Activated CD4-positive, alpha-beta memory T cell treated with anti-CD3 and anti-CD28 coated beads for 36 hours (primary cell): ENCODE data around the gene ATP11C. TPM values are rescaled to one million over a fixed set of nuclear protein-coding genes. Genes with fewer than 3 reads are reported as not detected.

Experiments
- CTCF ChIA-PET: fragments of 350-600 bp; sonication (Branson Sonifier 250); formaldehyde crosslinking; loops from one replicate; lab custom pipeline; 2021; ENCODE audit warnings: antibody characterized with exemption, inconsistent platforms; lab: Charles Lee
- POLR2A ChIA-PET: fragments of 350-600 bp; sonication (Branson Sonifier 250); formaldehyde crosslinking; loops from one replicate; lab custom pipeline; 2021; ENCODE audit warnings: antibody characterized with exemption; lab: Charles Lee
- DNase-seq: peaks from one replicate; pipeline ENCODE4 v3.0.0-alpha.2; 2020
- H3K27ac Mint-ChIP-seq: one replicate; pipeline ENCODE4 v1.8.0; 2021; ENCODE audit warnings: mixed read lengths
- H3K27me3 Mint-ChIP-seq: one replicate; pipeline ENCODE4 v1.8.0; 2021; ENCODE audit warnings: mixed read lengths
- H3K36me3 Mint-ChIP-seq: one replicate; pipeline ENCODE4 v1.8.0; 2021; ENCODE audit warnings: mixed read lengths
- H3K4me1 Mint-ChIP-seq: one replicate; pipeline ENCODE4 v1.8.0; 2021; ENCODE audit warnings: low read depth, mixed read lengths
- H3K4me3 Mint-ChIP-seq: one replicate; pipeline ENCODE4 v1.8.0; 2021; ENCODE audit warnings: mild to moderate bottlenecking, mixed read lengths
- H3K9me3 Mint-ChIP-seq: one replicate; pipeline ENCODE4 v1.8.0; 2021; ENCODE audit warnings: mixed read lengths
- intact Hi-C: fragments of 100-400 bp; cut with micrococcal nuclease; formaldehyde crosslinking; loops from one replicate; pipeline ENCODE4 v1.15.1; 2023
- total RNA-seq, 2 experiments: library from RNA; stranded (reverse); gene quantifications; one replicate each; pipeline ENCODE4 v1.2.3, GENCODE V29; 2021

The ATP11C gene
- total RNA-seq, 2 experiments from 2014 or later, result 10.9 to 11.5 TPM

- Mint-ChIP-seq H3K9me3 (peaks cover 2% of the 10 kb centered on the region), H3K27ac (no peak overlapping the region), H3K4me1 (peaks cover 23% of the 10 kb centered on the region), H3K27me3 (no peaks in the 10 kb centered on the region), H3K4me3 (no peak overlapping the region), H3K36me3 (no peaks in the 10 kb centered on the region)
- POLR2A ChIA-PET, result no interaction called here
- CTCF ChIA-PET, result no interaction called here
- intact Hi-C loops, result no loop called here
- no peak for DNase-seq
These were observed 12.5 kb downstream of the ATP11C start for GRCh38 chrX:139920316-139920715.

- H3K27me3 Mint-ChIP-seq, result no peaks in the 10 kb centered on the region
- H3K36me3 Mint-ChIP-seq, result peaks cover 2% of the 10 kb centered on the region
- CTCF ChIA-PET, result no interaction called here
- no peak overlapping the region for H3K4me3 Mint-ChIP-seq
- H3K4me1 Mint-ChIP-seq, result peaks cover 11% of the 10 kb centered on the region
- H3K9me3 Mint-ChIP-seq, result no peaks in the 10 kb centered on the region
- intact Hi-C loops, result no loop called here
- POLR2A ChIA-PET, result no interaction called here
- H3K27ac Mint-ChIP-seq, result no peak overlapping the region
- no peak for DNase-seq
These were observed 18.4 kb downstream of the ATP11C start for GRCh38 chrX:139914421-139914820.

GRCh38 chrX:139909712-139910111 is 23.1 kb downstream of the ATP11C start:
- peaks cover 21% of the 10 kb centered on the region for H3K4me1 Mint-ChIP-seq
- H3K36me3 Mint-ChIP-seq, result peaks cover 2% of the 10 kb centered on the region
- H3K27me3 Mint-ChIP-seq, result no peaks in the 10 kb centered on the region
- ChIA-PET CTCF (no interaction called here), POLR2A (no interaction called here)
- no peak overlapping the region for H3K4me3 Mint-ChIP-seq
- no peak overlapping the region for H3K27ac Mint-ChIP-seq
- DNase-seq, result no peak
- intact Hi-C loops, result loop anchor here (1.0 kb wide), 1 partner anchor 21 kb away; no protein-coding TSS in a partner anchor
- no peaks in the 10 kb centered on the region for H3K9me3 Mint-ChIP-seq

GRCh38 chrX:139907078-139907477 is 25.8 kb downstream of the ATP11C start:
- Mint-ChIP-seq H3K4me1 (peaks cover 21% of the 10 kb centered on the region), H3K36me3 (no peaks in the 10 kb centered on the region), H3K4me3 (no peak overlapping the region), H3K27me3 (no peaks in the 10 kb centered on the region), H3K9me3 (no peaks in the 10 kb centered on the region), H3K27ac (no peak overlapping the region)
- ChIA-PET POLR2A (no interaction called here), CTCF (no interaction called here)
- intact Hi-C loops, result no loop called here
- no peak for DNase-seq

- H3K4me1 Mint-ChIP-seq, result peaks cover 18% of the 10 kb centered on the region
- CTCF ChIA-PET, result no interaction called here
These were observed 27.1 kb downstream of the ATP11C start for GRCh38 chrX:139905743-139906142.

GRCh38 chrX:139905051-139905450 is 27.8 kb downstream of the ATP11C start:
- intact Hi-C loops, result no loop called here
- no peak overlapping the region for H3K4me3 Mint-ChIP-seq
- H3K9me3 Mint-ChIP-seq, result no peaks in the 10 kb centered on the region
- H3K4me1 Mint-ChIP-seq, result peaks cover 17% of the 10 kb centered on the region
- H3K27me3 Mint-ChIP-seq, result no peaks in the 10 kb centered on the region
- H3K36me3 Mint-ChIP-seq, result no peaks in the 10 kb centered on the region
- ChIA-PET CTCF (no interaction called here), POLR2A (no interaction called here)
- no peak for DNase-seq
- H3K27ac Mint-ChIP-seq, result no peak overlapping the region

More at GRCh38 chrX:139905743-139906142, 27.1 kb downstream of the ATP11C start:
- H3K4me3 Mint-ChIP-seq, result no peak overlapping the region
- H3K27me3 Mint-ChIP-seq, result no peaks in the 10 kb centered on the region
- intact Hi-C loops, result no loop called here
- no peaks in the 10 kb centered on the region for H3K36me3 Mint-ChIP-seq
- DNase-seq, result no peak
- POLR2A ChIA-PET, result no interaction called here
- H3K27ac Mint-ChIP-seq, result no peak overlapping the region
- no peaks in the 10 kb centered on the region for H3K9me3 Mint-ChIP-seq

GRCh38 chrX:139903210-139903609 is 29.6 kb downstream of the ATP11C start:
- POLR2A ChIA-PET, result no interaction called here
- CTCF ChIA-PET, result no interaction called here
- Mint-ChIP-seq H3K27me3 (no peaks in the 10 kb centered on the region), H3K27ac (no peak overlapping the region), H3K4me1 (peaks cover 9% of the 10 kb centered on the region), H3K36me3 (no peaks in the 10 kb centered on the region), H3K4me3 (no peak overlapping the region), H3K9me3 (no peaks in the 10 kb centered on the region)
- intact Hi-C loops, result no loop called here
- DNase-seq, result no peak

GRCh38 chrX:139902559-139902958 is 30.3 kb downstream of the ATP11C start:
- no peak for DNase-seq
- H3K4me1 Mint-ChIP-seq, result peaks cover 7% of the 10 kb centered on the region
- CTCF ChIA-PET, result no interaction called here
- H3K27me3 Mint-ChIP-seq, result no peaks in the 10 kb centered on the region
- H3K9me3 Mint-ChIP-seq, result no peaks in the 10 kb centered on the region
- intact Hi-C loops, result no loop called here
- no peak overlapping the region for H3K4me3 Mint-ChIP-seq
- POLR2A ChIA-PET, result no interaction called here
- H3K36me3 Mint-ChIP-seq, result no peaks in the 10 kb centered on the region
- H3K27ac Mint-ChIP-seq, result no peak overlapping the region

- no peaks in the 10 kb centered on the region for H3K27me3 Mint-ChIP-seq
- H3K9me3 Mint-ChIP-seq, result no peaks in the 10 kb centered on the region
- H3K27ac Mint-ChIP-seq, result no peak overlapping the region
- no peak overlapping the region for H3K4me3 Mint-ChIP-seq
- ChIA-PET POLR2A (no interaction called here), CTCF (no interaction called here)
- H3K4me1 Mint-ChIP-seq, result peaks cover 4% of the 10 kb centered on the region
- intact Hi-C loops, result no loop called here
- H3K36me3 Mint-ChIP-seq, result no peaks in the 10 kb centered on the region
- no peak for DNase-seq
These were observed 34.5 kb downstream of the ATP11C start for GRCh38 chrX:139898334-139898733.

GRCh38 chrX:139892512-139892911 is 40.3 kb downstream of the ATP11C start:
- no peak for DNase-seq
- Mint-ChIP-seq H3K4me3 (no peak overlapping the region), H3K36me3 (no peaks in the 10 kb centered on the region), H3K9me3 (no peaks in the 10 kb centered on the region), H3K27me3 (no peaks in the 10 kb centered on the region), H3K27ac (no peak overlapping the region), H3K4me1 (peaks cover 26% of the 10 kb centered on the region)
- ChIA-PET CTCF (no interaction called here), POLR2A (no interaction called here)
- intact Hi-C loops, result loop anchor here (5.0 kb wide), 1 partner anchor 40 kb away; the partner anchor contains the start of gene ATP11C

GRCh38 chrX:139890991-139891700 is 41.7 kb downstream of the ATP11C start:
- no peaks in the 10 kb centered on the region for H3K9me3 Mint-ChIP-seq
- no peak overlapping the region for H3K4me3 Mint-ChIP-seq
- intact Hi-C loops, result loop anchor here (5.0 kb wide), 1 partner anchor 41 kb away; the partner anchor contains the start of gene ATP11C
- peaks cover 26% of the 10 kb centered on the region for H3K4me1 Mint-ChIP-seq
- no peaks in the 10 kb centered on the region for H3K36me3 Mint-ChIP-seq
- ChIA-PET POLR2A (no interaction called here), CTCF (no interaction called here)
- DNase-seq, result no peak
- no peak overlapping the region for H3K27ac Mint-ChIP-seq
- no peaks in the 10 kb centered on the region for H3K27me3 Mint-ChIP-seq

GRCh38 chrX:139889760-139890159 is 43.1 kb downstream of the ATP11C start:
- peaks cover 26% of the 10 kb centered on the region for H3K4me1 Mint-ChIP-seq
- no peaks in the 10 kb centered on the region for H3K27me3 Mint-ChIP-seq
- H3K27ac Mint-ChIP-seq, result no peak overlapping the region
- no peak for DNase-seq
- ChIA-PET POLR2A (no interaction called here), CTCF (no interaction called here)
- H3K36me3 Mint-ChIP-seq, result peaks cover 2% of the 10 kb centered on the region
- H3K4me3 Mint-ChIP-seq, result no peak overlapping the region
- no peaks in the 10 kb centered on the region for H3K9me3 Mint-ChIP-seq
- intact Hi-C loops, result loop anchor here (5.0 kb wide), 1 partner anchor 43 kb away; the partner anchor contains the start of gene ATP11C

GRCh38 chrX:139883984-139884383 is 48.9 kb downstream of the ATP11C start:
- POLR2A ChIA-PET, result no interaction called here
- no peaks in the 10 kb centered on the region for H3K9me3 Mint-ChIP-seq
- H3K27me3 Mint-ChIP-seq, result no peaks in the 10 kb centered on the region
- no peak for DNase-seq
- intact Hi-C loops, result no loop called here
- peaks cover 17% of the 10 kb centered on the region for H3K4me1 Mint-ChIP-seq
- no peak overlapping the region for H3K27ac Mint-ChIP-seq
- CTCF ChIA-PET, result no interaction called here
- H3K36me3 Mint-ChIP-seq, result peaks cover 5% of the 10 kb centered on the region
- H3K4me3 Mint-ChIP-seq, result no peak overlapping the region
